ENCODE data around the gene SLC25A3. TPM values are rescaled to one million over a fixed set of nuclear protein-coding genes. Genes with fewer than 3 reads are reported as not detected.

Gene SLC25A3
- total RNA-seq, 2 donors from 2014 or later = 202 to 291 TPM

- TF ChIP-seq CTCF (IDR thresholded peaks at IDR 0.05) = no peak
- TF ChIP-seq POLR2A (IDR thresholded peaks at IDR 0.05) = no peak
- no peak overlapping the region for H3K27ac ChIP-seq
Observed at GRCh38 chr12:98579347-98579746, 14.1 kb upstream of the SLC25A3 start.

GRCh38 chr12:98579835-98580234 is 13.7 kb upstream of the SLC25A3 start:
- intact Hi-C loops (cut with DNase I) = loop anchor here (10.0 kb wide), 1 partner anchor 65 kb away; the partner anchor contains the start of genes APAF1 and IKBIP
- 75 to 80% methylated on average over 3 of the region's 3 CpGs for WGBS, 2 donors
- no peak for TF ChIP-seq CTCF (IDR thresholded peaks at IDR 0.05)
- no peak for TF ChIP-seq POLR2A (IDR thresholded peaks at IDR 0.05)
- no peak overlapping the region for H3K27ac ChIP-seq
- no peaks in the 10 kb centered on the region for H3K4me1 ChIP-seq
- H3K9me3 ChIP-seq = no peaks in the 10 kb centered on the region
- no peaks in the 10 kb centered on the region for H3K27me3 ChIP-seq
- H3K4me3 ChIP-seq = no peak overlapping the region
- ATAC-seq (no peak), DNase-seq (no peak)
- no peaks in the 10 kb centered on the region for H3K36me3 ChIP-seq (replicated peaks in 1 of 2; ENCODE audit: insufficient read depth in 1 of 2, low read depth in 2 of 2)

More at GRCh38 chr12:98579347-98579746, 14.1 kb upstream of the SLC25A3 start:
- ATAC-seq = no peak
- no peaks in the 10 kb centered on the region for H3K9me3 ChIP-seq
- no peaks in the 10 kb centered on the region for H3K36me3 ChIP-seq (replicated peaks in 1 of 2; ENCODE audit: insufficient read depth in 1 of 2, low read depth in 2 of 2)
- no peaks in the 10 kb centered on the region for H3K27me3 ChIP-seq
- H3K4me1 ChIP-seq = peaks cover under 1% of the 10 kb centered on the region
- 74 to 76% methylated on average over 5 of the region's 5 CpGs for WGBS, 2 donors
- DNase-seq = no peak
- H3K4me3 ChIP-seq = no peak overlapping the region
- intact Hi-C loops (cut with DNase I) = no loop called here

- ATAC-seq (no peak), DNase-seq (no peak)
- H3K36me3 ChIP-seq (replicated peaks in 1 of 2; ENCODE audit: insufficient read depth in 1 of 2, low read depth in 2 of 2) = no peaks in the 10 kb centered on the region
- H3K4me3 ChIP-seq = no peak overlapping the region
- H3K4me1 ChIP-seq = no peaks in the 10 kb centered on the region
- no peak overlapping the region for H3K27ac ChIP-seq
- intact Hi-C loops (cut with DNase I) = loop anchor here (10.0 kb wide), 1 partner anchor 64 kb away; the partner anchor contains the start of genes APAF1 and IKBIP
- WGBS, 2 donors = 81 to 89% methylated on average over 5 of the region's 5 CpGs
- H3K9me3 ChIP-seq = no peaks in the 10 kb centered on the region
- H3K27me3 ChIP-seq = no peaks in the 10 kb centered on the region
- TF ChIP-seq POLR2A (IDR thresholded peaks at IDR 0.05) = no peak
- TF ChIP-seq CTCF (IDR thresholded peaks at IDR 0.05) = no peak
Observed at GRCh38 chr12:98580695-98581094, 12.8 kb upstream of the SLC25A3 start.

GRCh38 chr12:98581101-98581500 is 12.4 kb upstream of the SLC25A3 start:
- TF ChIP-seq POLR2A (IDR thresholded peaks at IDR 0.05) (no peak), CTCF (IDR thresholded peaks at IDR 0.05) (no peak)
- WGBS, 2 donors = 71 to 82% methylated on average over 1 of the region's 1 CpG
- H3K36me3 ChIP-seq (replicated peaks in 1 of 2; ENCODE audit: insufficient read depth in 1 of 2, low read depth in 2 of 2) = no peaks in the 10 kb centered on the region
- intact Hi-C loops (cut with DNase I) = loop anchor here (10.0 kb wide), 1 partner anchor 64 kb away; the partner anchor contains the start of genes APAF1 and IKBIP
- H3K4me3 ChIP-seq = no peak overlapping the region
- H3K27ac ChIP-seq = no peak overlapping the region
- no peaks in the 10 kb centered on the region for H3K4me1 ChIP-seq
- ATAC-seq = no peak
- H3K27me3 ChIP-seq = no peaks in the 10 kb centered on the region
- DNase-seq = no peak
- H3K9me3 ChIP-seq = no peaks in the 10 kb centered on the region

GRCh38 chr12:98582093-98582492 is 11.4 kb upstream of the SLC25A3 start:
- no peaks in the 10 kb centered on the region for H3K27me3 ChIP-seq
- TF ChIP-seq POLR2A (IDR thresholded peaks at IDR 0.05) = no peak
- no peak for TF ChIP-seq CTCF (IDR thresholded peaks at IDR 0.05)
- no peaks in the 10 kb centered on the region for H3K9me3 ChIP-seq
- no peak for ATAC-seq
- H3K4me1 ChIP-seq = no peaks in the 10 kb centered on the region
- intact Hi-C loops (cut with DNase I) = loop anchor here (10.0 kb wide), 1 partner anchor 63 kb away; the partner anchor contains the start of genes APAF1 and IKBIP
- no peaks in the 10 kb centered on the region for H3K36me3 ChIP-seq (replicated peaks in 1 of 2; ENCODE audit: insufficient read depth in 1 of 2, low read depth in 2 of 2)
- H3K27ac ChIP-seq = no peak overlapping the region
- no peak for DNase-seq
- WGBS, 2 donors = 28 to 32% methylated on average over 6 of the region's 6 CpGs
- no peak overlapping the region for H3K4me3 ChIP-seq

Data from body of pancreas (tissue), 4 donors.